ENCODE results near the gene RMDN2. TPM values are rescaled to one million over a fixed set of nuclear protein-coding genes. Genes with fewer than 3 reads are reported as not detected.

Gene RMDN2
- total RNA-seq, 1 experiment from 2014 or later: 4.7 TPM

GRCh38 chr2:37896319-37896718, 28.8 kb upstream of the RMDN2 start:
- Mint-ChIP-seq H3K36me3 (ENCODE audit: insufficient read depth, unreplicated experiment) (no peaks in the 10 kb centered on the region), H3K27ac (ENCODE audit: unreplicated experiment) (no peak overlapping the region), H3K9me3 (ENCODE audit: low read depth, unreplicated experiment) (peaks cover 2% of the 10 kb centered on the region), H3K4me3 (ENCODE audit: low read depth, unreplicated experiment) (no peak overlapping the region), H3K4me1 (ENCODE audit: low read depth, unreplicated experiment) (peaks cover 20% of the 10 kb centered on the region), H3K27me3 (ENCODE audit: unreplicated experiment) (no peaks in the 10 kb centered on the region)
- no TSS peak for BruUV-seq (replicated peaks)
- DNase-seq: no peak
- no peak for TF ChIP-seq CTCF (IDR thresholded peaks at IDR 0.05; ENCODE audit: unreplicated experiment)
- CTCF ChIA-PET: no interaction called here
- intact Hi-C loops (cut with micrococcal nuclease; ENCODE audit: unreplicated experiment): loop anchor here (10.0 kb wide), 1 partner anchor 378 kb away; no protein-coding TSS in a partner anchor

GRCh38 chr2:37897511-37897910, 27.6 kb upstream of the RMDN2 start:
- H3K4me1 Mint-ChIP-seq (ENCODE audit: low read depth, unreplicated experiment): peaks cover 8% of the 10 kb centered on the region
- no peaks in the 10 kb centered on the region for H3K27me3 Mint-ChIP-seq (ENCODE audit: unreplicated experiment)
- no peak overlapping the region for H3K27ac Mint-ChIP-seq (ENCODE audit: unreplicated experiment)
- TF ChIP-seq CTCF (IDR thresholded peaks at IDR 0.05; ENCODE audit: unreplicated experiment): no peak
- intact Hi-C loops (cut with micrococcal nuclease; ENCODE audit: unreplicated experiment): loop anchor here (10.0 kb wide), 1 partner anchor 377 kb away; no protein-coding TSS in a partner anchor
- CTCF ChIA-PET: interaction anchor here (1.1 kb wide), 1 partner anchor 377 kb away, joined by 3 read pairs; no protein-coding TSS in a partner anchor
- no peaks in the 10 kb centered on the region for H3K36me3 Mint-ChIP-seq (ENCODE audit: insufficient read depth, unreplicated experiment)
- no TSS peak for BruUV-seq (replicated peaks)
- H3K4me3 Mint-ChIP-seq (ENCODE audit: low read depth, unreplicated experiment): no peak overlapping the region
- peaks cover 2% of the 10 kb centered on the region for H3K9me3 Mint-ChIP-seq (ENCODE audit: low read depth, unreplicated experiment)
- no peak for DNase-seq

GRCh38 chr2:37898448-37898847, 26.6 kb upstream of the RMDN2 start:
- TF ChIP-seq CTCF (IDR thresholded peaks at IDR 0.05; ENCODE audit: unreplicated experiment): no peak

GRCh38 chr2:37902991-37903390, 22.1 kb upstream of the RMDN2 start:
- H3K27me3 Mint-ChIP-seq (ENCODE audit: unreplicated experiment): no peaks in the 10 kb centered on the region
- H3K9me3 Mint-ChIP-seq (ENCODE audit: low read depth, unreplicated experiment): peaks cover 2% of the 10 kb centered on the region
- H3K36me3 Mint-ChIP-seq (ENCODE audit: insufficient read depth, unreplicated experiment): no peaks in the 10 kb centered on the region
- DNase-seq: no peak
- TF ChIP-seq CTCF (IDR thresholded peaks at IDR 0.05; ENCODE audit: unreplicated experiment): no peak
- BruUV-seq (replicated peaks): no TSS peak
- no peak overlapping the region for H3K4me3 Mint-ChIP-seq (ENCODE audit: low read depth, unreplicated experiment)
- no peaks in the 10 kb centered on the region for H3K4me1 Mint-ChIP-seq (ENCODE audit: low read depth, unreplicated experiment)
- intact Hi-C loops (cut with micrococcal nuclease; ENCODE audit: unreplicated experiment): no loop called here
- H3K27ac Mint-ChIP-seq (ENCODE audit: unreplicated experiment): no peak overlapping the region
- CTCF ChIA-PET: no interaction called here

More at GRCh38 chr2:37898448-37898847, 26.6 kb upstream of the RMDN2 start:
- H3K27ac Mint-ChIP-seq (ENCODE audit: unreplicated experiment): no peak overlapping the region
- CTCF ChIA-PET: no interaction called here
- intact Hi-C loops (cut with micrococcal nuclease; ENCODE audit: unreplicated experiment): loop anchor here (10.0 kb wide), 1 partner anchor 376 kb away; no protein-coding TSS in a partner anchor
- no TSS peak for BruUV-seq (replicated peaks)
- no peaks in the 10 kb centered on the region for H3K27me3 Mint-ChIP-seq (ENCODE audit: unreplicated experiment)
- no peak for DNase-seq
- H3K4me1 Mint-ChIP-seq (ENCODE audit: low read depth, unreplicated experiment): peaks cover 5% of the 10 kb centered on the region
- H3K9me3 Mint-ChIP-seq (ENCODE audit: low read depth, unreplicated experiment): peaks cover 2% of the 10 kb centered on the region
- no peaks in the 10 kb centered on the region for H3K36me3 Mint-ChIP-seq (ENCODE audit: insufficient read depth, unreplicated experiment)
- no peak overlapping the region for H3K4me3 Mint-ChIP-seq (ENCODE audit: low read depth, unreplicated experiment)
